SK-N-SH (cell line): ENCODE data around the gene CLK4. TPM values are rescaled to one million over a fixed set of nuclear protein-coding genes. Genes with fewer than 3 reads are reported as not detected.

Experiments
- CTCF ChIA-PET: fragments of 300-600, 350-600 bp; formaldehyde crosslinking; extraction: SDS; loops from one replicate; lab custom pipeline; 2021; lab: Yijun Ruan, JAX
- POLR2A ChIA-PET: fragments of 350-600 bp; sonication (Branson Sonifier 250); formaldehyde crosslinking; extraction: SDS; loops from one replicate; lab custom pipeline; 2020; ENCODE audit warnings: antibody characterized with exemption, inconsistent platforms; lab: Yijun Ruan, JAX
- DNase-seq: peaks from one replicate; pipeline ENCODE4 v3.0.0; 2012
- H2AFZ ChIP-seq: fragments of 200-600 bp; sonication (generic); 2 replicates; pipeline ENCODE4 v1.8.1; 2016; ENCODE audit warnings: antibody characterized with exemption, mild to moderate bottlenecking, low read depth
- H3F3A ChIP-seq: fragments of 200-600 bp; sonication (generic); replicated peaks from 2 replicates; pipeline ENCODE3; 2016; ENCODE audit warnings: antibody characterized with exemption, mild to moderate bottlenecking; ENCODE audit not compliant: insufficient read depth
- H3K27ac ChIP-seq, 2 experiments: fragments of 200-500 bp in 1 of 2; fragments of 200-600 bp in 1 of 2; sonication (Bioruptor generic) in 1 of 2; sonication (generic), shearing (Covaris generic) in 1 of 2; 2 replicates each; pipeline versions ENCODE4 v1.5.1 to v1.6.1; 2014 to 2016; ENCODE audit warnings: low read depth in 2 of 2, inconsistent platforms in 1 of 2, low read length in 1 of 2, mild to moderate bottlenecking in 1 of 2, mixed read lengths in 1 of 2
- H3K27me3 ChIP-seq: fragments of 200-600 bp; sonication (generic), shearing (Covaris generic); 2 replicates; pipeline ENCODE4 v1.6.1; 2016; ENCODE audit warnings: mixed run types; ENCODE audit not compliant: insufficient read depth
- H3K36me3 ChIP-seq, 2 experiments: fragments of 200-500 bp in 1 of 2; fragments of 200-600 bp in 1 of 2; sonication (Bioruptor generic) in 1 of 2; sonication (generic) in 1 of 2; replicated peaks in 1 of 2; 2 replicates each; pipeline versions ENCODE3 to v1.5.1; 2014 to 2016; ENCODE audit warnings: low read length in 1 of 2, mild to moderate bottlenecking in 1 of 2; ENCODE audit not compliant: insufficient read depth in 2 of 2, control insufficient read depth in 1 of 2
- H3K4me1 ChIP-seq, 2 experiments: fragments of 200-500 bp in 1 of 2; fragments of 200-600 bp in 1 of 2; sonication (Bioruptor generic) in 1 of 2; sonication (generic), shearing (Covaris generic) in 1 of 2; 2 replicates each; pipeline versions ENCODE4 v1.5.1 to v1.6.1; 2014 to 2016; ENCODE audit warnings: low read depth in 1 of 2, low read length in 1 of 2, mixed run types in 1 of 2; ENCODE audit not compliant: insufficient read depth in 2 of 2, control insufficient read depth in 1 of 2
- H3K4me2 ChIP-seq: fragments of 200-600 bp; sonication (generic), shearing (Covaris generic); 2 replicates; pipeline ENCODE4 v1.6.1; 2017; ENCODE audit warnings: mixed run types
- H3K4me3 ChIP-seq, 2 experiments: fragments of 200-500 bp in 1 of 2; fragments of 200-600 bp in 1 of 2; sonication (Bioruptor generic) in 1 of 2; sonication (generic), shearing (Covaris generic) in 1 of 2; 2 replicates each; pipeline versions ENCODE4 v1.5.1 to v1.8.1; 2014 to 2016; ENCODE audit warnings: low read depth in 2 of 2, inconsistent platforms in 1 of 2, low read length in 1 of 2, mild to moderate bottlenecking in 1 of 2, mixed read lengths in 1 of 2, moderate library complexity in 1 of 2
- H3K79me2 ChIP-seq: fragments of 200-600 bp; sonication (generic); 2 replicates; pipeline ENCODE4 v1.8.1; 2017; ENCODE audit warnings: mild to moderate bottlenecking; ENCODE audit not compliant: insufficient read depth
- H3K9ac ChIP-seq: fragments of 200-600 bp; sonication (generic); 2 replicates; pipeline ENCODE4 v1.6.1; 2017; ENCODE audit warnings: mixed run types
- H3K9me2 ChIP-seq: fragments of 200-600 bp; sonication (generic); 2 replicates; pipeline ENCODE4 v1.6.1; 2017; ENCODE audit warnings: mixed run types
- H3K9me3 ChIP-seq: fragments of 200-600 bp; sonication (generic); 2 replicates; pipeline ENCODE4 v1.6.1; 2017; ENCODE audit warnings: mixed run types, mild to moderate bottlenecking, moderate library complexity
- H4K20me1 ChIP-seq: fragments of 200-600 bp; sonication (generic); 2 replicates; pipeline ENCODE4 v1.6.1; 2017; ENCODE audit warnings: mild to moderate bottlenecking, mixed run types; ENCODE audit not compliant: insufficient read depth
- CHD2 ChIP-seq: fragments of 150-350 bp; IDR thresholded peaks from 2 replicates; pipeline ENCODE4 v1.6.1; 2018; ENCODE audit warnings: low read length; ENCODE audit not compliant: partially characterized antibody
- ELF1 ChIP-seq: IDR thresholded peaks from 2 replicates; pipeline ENCODE4 v1.4.0; 2012
- EZH2phosphoT487 ChIP-seq: fragments of 200-600 bp; sonication (generic); IDR thresholded peaks from 2 replicates; pipeline ENCODE4 v1.6.1; 2017; ENCODE audit warnings: low read depth, mixed run types, mild to moderate bottlenecking, antibody characterized with exemption, moderate library complexity, borderline replicate concordance
- FOXJ3 ChIP-seq: sonication (generic); formaldehyde crosslinking; IDR thresholded peaks from 2 replicates; pipeline ENCODE4 v1.5.1; 2020; ENCODE audit warnings: mild to moderate bottlenecking, missing genetic modification reagents
- IRF3 ChIP-seq: fragments of 150-350 bp; IDR thresholded peaks from 2 replicates; pipeline ENCODE4 v1.6.1; 2016; ENCODE audit warnings: mild to moderate bottlenecking, low read depth, low read length
- MAX ChIP-seq: IDR thresholded peaks from 2 replicates; pipeline ENCODE4 v1.4.0; 2012; ENCODE audit warnings: low read depth
- MXI1 ChIP-seq: IDR thresholded peaks from 2 replicates; pipeline ENCODE4 v1.6.1; 2012; ENCODE audit warnings: mild to moderate bottlenecking, low read depth, low read length, improper control_type of control experiment
- NRF1 ChIP-seq: IDR thresholded peaks from 2 replicates; pipeline ENCODE4 v1.6.1; 2012; ENCODE audit warnings: low read depth, mild to moderate bottlenecking, low read length
- RCOR1 ChIP-seq: fragments of 150-350 bp; IDR thresholded peaks from 2 replicates; pipeline ENCODE4 v1.6.1; 2017; ENCODE audit warnings: antibody characterized with exemption, low read length
- REST ChIP-seq: IDR thresholded peaks from 2 replicates; pipeline ENCODE4 v1.6.1; 2012; ENCODE audit warnings: mild to moderate bottlenecking, low read depth, low read length, moderate library complexity
- TAF1 ChIP-seq: IDR thresholded peaks from 2 replicates; pipeline ENCODE4 v1.6.1; 2012; ENCODE audit warnings: low read depth, mild to moderate bottlenecking, low read length, moderate library complexity, borderline replicate concordance
- TEAD4 ChIP-seq: IDR thresholded peaks from 2 replicates; pipeline ENCODE4 v1.4.0; 2012; ENCODE audit warnings: mild to moderate bottlenecking, borderline replicate concordance; ENCODE audit not compliant: insufficient read depth
- ZBTB33 ChIP-seq: IDR thresholded peaks from 2 replicates; pipeline ENCODE4 v1.4.0; 2012; ENCODE audit warnings: low read depth, borderline replicate concordance
- WGBS: methylation state at CpG from one replicate; pipeline ENCODE4 v1.1.6; 2017; ENCODE audit warnings: low lambda C conversion rate; 5-methylcytosine and 5-hydroxymethylcytosine counted together
- polyA plus RNA-seq, 3 experiments: library from polyadenylated mRNA; depleted of rRNA; stranded (reverse); fragments of >200 nt; gene quantifications; 2 replicates each; pipeline ENCODE4 v1.2.3, GENCODE V29; 2012

Gene CLK4
- polyA plus RNA-seq, 1 of the 3 experiments (the other 2 are of a cell fraction), result 7.5 TPM

- no peaks in the 10 kb centered on the region for H3K36me3 ChIP-seq
- CTCF ChIA-PET, result no interaction called here
- H3K27me3 ChIP-seq, result no peaks in the 10 kb centered on the region
- DNase-seq, result no peak
- POLR2A ChIA-PET, result no interaction called here
- no peak overlapping the region for H3K27ac ChIP-seq
- no peak for TF ChIP-seq FOXJ3 (CRISPR knock-in tag)
- TF ChIP-seq NRF1, result no peak
- TF ChIP-seq IRF3, result no peak
- no peak for TF ChIP-seq MXI1
- no peak for TF ChIP-seq TEAD4
- H3K4me2 ChIP-seq, result no peak overlapping the region
- no peak overlapping the region for H2AFZ ChIP-seq
- no peaks in the 10 kb centered on the region for H3K9me3 ChIP-seq
- no peaks in the 10 kb centered on the region for H3K9me2 ChIP-seq
- 11% methylated on average over 7 of the region's 7 CpGs for WGBS
- H3K79me2 ChIP-seq, result no peaks in the 10 kb centered on the region
- no peaks in the 10 kb centered on the region for H3F3A ChIP-seq
- no peak overlapping the region for H3K4me3 ChIP-seq
- no peak overlapping the region for H3K9ac ChIP-seq
- H3K4me1 ChIP-seq, result no peaks in the 10 kb centered on the region; a peak in 1 of 4 replicates
- no peaks in the 10 kb centered on the region for H4K20me1 ChIP-seq
Observed at GRCh38 chr5:178644826-178645545, 18.1 kb upstream of the CLK4 start.

- TF ChIP-seq TEAD4 (no peak), CHD2 (no peak), MAX (no peak), RCOR1 (no peak), TAF1 (no peak), ELF1 (no peak), REST (no peak), ZBTB33 (no peak), EZH2phosphoT487 (no peak), IRF3 (no peak)
- ChIA-PET CTCF (interaction anchor here (0.6 kb wide), 1 partner anchor 8 kb away, joined by 3 read pairs; no protein-coding TSS in a partner anchor), POLR2A (no interaction called here)
- Histone ChIP-seq H3K9me3 (no peaks in the 10 kb centered on the region), H3K4me3 (no peak overlapping the region), H3K4me1 (no peaks in the 10 kb centered on the region; a peak in 1 of 4 replicates), H3K9me2 (no peaks in the 10 kb centered on the region), H3K27me3 (no peaks in the 10 kb centered on the region), H3K9ac (no peak overlapping the region), H3K79me2 (no peaks in the 10 kb centered on the region), H3K36me3 (no peaks in the 10 kb centered on the region), H3K27ac (no peak overlapping the region), H2AFZ (no peak overlapping the region), H3F3A (no peaks in the 10 kb centered on the region), H3K4me2 (no peak overlapping the region), H4K20me1 (no peaks in the 10 kb centered on the region)
- 12% methylated on average over 1 of the region's 1 CpG for WGBS
- peak; percentile 26 for DNase-seq
Observed at GRCh38 chr5:178642351-178642909, 15.6 kb upstream of the CLK4 start.
